Endodermal cell (in vitro differentiated cells): ENCODE data around the gene SAMD8. TPM values are rescaled to one million over a fixed set of nuclear protein-coding genes. Genes with fewer than 3 reads are reported as not detected.
"Not testable (repeated sequence)": the region's sequence is repeated elsewhere in the genome, so short reads cannot be mapped to it uniquely, and the experiment has no call there.

Experiments used
- DNase-seq: peaks from one replicate; pipeline ENCODE4 v3.0.0-alpha.2; 2017
- H3K27ac ChIP-seq: 2 replicates; pipeline ENCODE4 v1.5.1; 2013; ENCODE audit warnings: mild to moderate bottlenecking, low read depth, low read length, moderate library complexity
- H3K27me3 ChIP-seq: 2 replicates; pipeline ENCODE4 v1.6.1; 2013; ENCODE audit warnings: mild to moderate bottlenecking, low read length, moderate library complexity; ENCODE audit not compliant: insufficient read depth, control insufficient read depth, poor library complexity, severe bottlenecking
- H3K36me3 ChIP-seq: 2 replicates; pipeline ENCODE4 v1.7.0; 2013; ENCODE audit warnings: mild to moderate bottlenecking, low read length, moderate library complexity; ENCODE audit not compliant: control insufficient read depth, insufficient read depth
- H3K4me1 ChIP-seq: one replicate; pipeline ENCODE4 v1.7.0; 2013; ENCODE audit warnings: low read length; ENCODE audit not compliant: control insufficient read depth, insufficient read depth
- H3K4me3 ChIP-seq: 2 replicates; pipeline ENCODE4 v1.5.1; 2013; ENCODE audit warnings: mild to moderate bottlenecking, low read length, moderate library complexity
- H3K9ac ChIP-seq: 2 replicates; pipeline ENCODE4 v1.6.1; 2013; ENCODE audit warnings: mild to moderate bottlenecking, low read length, moderate library complexity; ENCODE audit not compliant: poor library complexity, severe bottlenecking; ENCODE audit errors: extremely low read depth
- H3K9me3 ChIP-seq: 2 replicates; pipeline ENCODE4 v1.6.1; 2013; ENCODE audit warnings: mild to moderate bottlenecking, low read length, moderate library complexity; ENCODE audit not compliant: control insufficient read depth
- H3K27ac Mint-ChIP-seq: 2 replicates; pipeline ENCODE4 v1.8.0; 2020; ENCODE audit warnings: mixed read lengths
- H3K27me3 Mint-ChIP-seq: 2 replicates; pipeline ENCODE4 v1.8.0; 2021; ENCODE audit warnings: mild to moderate bottlenecking, mixed read lengths; ENCODE audit not compliant: insufficient read depth
- H3K36me3 Mint-ChIP-seq: 2 replicates; pipeline ENCODE4 v1.8.0; 2020; ENCODE audit warnings: low read depth, mixed read lengths
- H3K4me1 Mint-ChIP-seq: 2 replicates; pipeline ENCODE4 v1.8.0; 2020; ENCODE audit warnings: mixed read lengths
- H3K4me3 Mint-ChIP-seq: 2 replicates; pipeline ENCODE4 v1.8.0; 2020; ENCODE audit warnings: mild to moderate bottlenecking, moderate library complexity, mixed read lengths
- H3K9me3 Mint-ChIP-seq: 2 replicates; pipeline ENCODE4 v1.8.0; 2020; ENCODE audit warnings: mild to moderate bottlenecking, mixed read lengths
- CTCF ChIP-seq: fragments of 200-600 bp; sonication (generic); conservative IDR thresholded peaks from 2 replicates; pipeline ENCODE4 v1.5.0; 2021; ENCODE audit warnings: antibody characterized with exemption, mild to moderate bottlenecking
- WGBS, 2 experiments: methylation state at CpG; one replicate each; pipeline versions ENCODE4 v1.1.5 to v1.1.7; 2013; ENCODE audit warnings: missing lambda C conversion rate in 2 of 2, mixed read lengths in 1 of 2; ENCODE audit not compliant: insufficient coverage in 1 of 2, insufficient read length in 1 of 2; 5-methylcytosine and 5-hydroxymethylcytosine counted together
- total RNA-seq, 2 donors: library from RNA; stranded (reverse); fragmentation: NEBNext Ultra II Directional in 1 of 2; extraction: Animal tissue kit (Norgen Biotek cat#: 25700) in 1 of 2; gene quantifications; 2 replicates in 1 of 2; 3 replicates in 1 of 2; pipeline ENCODE4 v1.2.1, GENCODE V29; 2021

Gene SAMD8
- total RNA-seq, 2 donors from 2014 or later, result 25.9 to 31.7 TPM

DNA sequence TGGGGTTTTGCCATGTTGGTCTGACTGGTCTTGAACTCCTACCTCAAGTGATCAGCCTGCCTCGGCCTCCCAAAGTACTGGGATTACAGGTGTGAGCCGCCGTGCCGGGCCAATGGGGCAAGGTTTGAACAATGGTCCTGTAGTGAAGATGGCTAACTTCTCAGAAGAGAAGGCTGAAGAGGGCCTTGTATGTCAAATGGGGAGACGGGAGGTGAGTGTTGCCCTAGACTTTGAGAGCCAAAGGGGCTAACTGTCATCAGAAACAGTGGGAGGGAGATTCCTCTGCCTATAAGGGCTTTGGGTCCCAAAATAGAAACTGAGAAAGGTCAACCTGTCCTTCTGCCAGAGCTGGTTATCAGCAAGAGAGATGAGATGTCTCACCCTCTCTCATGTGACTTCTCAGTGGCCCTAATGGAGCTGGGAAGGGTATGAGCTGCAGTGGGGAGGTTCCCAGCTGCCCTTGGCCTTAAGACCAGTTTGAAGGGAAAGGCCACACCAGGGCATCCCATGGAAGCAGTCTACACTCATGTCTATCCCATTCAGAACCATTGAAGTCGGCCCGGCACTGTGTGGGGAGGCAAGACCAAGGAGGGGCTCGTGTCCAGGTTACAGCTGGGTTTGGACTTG, 1.3 kb upstream of the SAMD8 start:
- peaks cover 3% of the 10 kb centered on the region for H3K4me1 ChIP-seq
- Mint-ChIP-seq H3K4me1 (peaks cover 38% of the 10 kb centered on the region), H3K27me3 (no peaks in the 10 kb centered on the region), H3K4me3 (peak overlapping the region; percentile 97), H3K9me3 (no peaks in the 10 kb centered on the region), H3K27ac (peak overlapping the region; percentile 94), H3K36me3 (no peaks in the 10 kb centered on the region)
- H3K36me3 ChIP-seq, result no peaks in the 10 kb centered on the region
- whole genome bisulfite sequencing, 2 experiments, result 89 to 96% methylated on average over 7 to 8 of the region's 8 CpGs
- H3K27ac ChIP-seq, result no peak overlapping the region
- no peaks in the 10 kb centered on the region for H3K9me3 ChIP-seq
- H3K27me3 ChIP-seq, result no peaks in the 10 kb centered on the region
- H3K9ac ChIP-seq, result no peak overlapping the region
- no peak for TF ChIP-seq CTCF
- DNase-seq, result peak; percentile 44
- H3K4me3 ChIP-seq, result peak overlapping the region; percentile 96

GRCh38 chr10:75111907-75112679, 637 bp downstream of the SAMD8 start:
- H3K27me3 Mint-ChIP-seq, result no peaks in the 10 kb centered on the region
- Histone ChIP-seq H3K27me3 (no peaks in the 10 kb centered on the region), H3K36me3 (no peaks in the 10 kb centered on the region), H3K9ac (peak overlapping the region; percentile 72), H3K9me3 (no peaks in the 10 kb centered on the region), H3K27ac (peak overlapping the region; percentile 93), H3K4me3 (peak overlapping the region; percentile 96), H3K4me1 (peaks cover 3% of the 10 kb centered on the region)
- H3K4me1 Mint-ChIP-seq, result peaks cover 33% of the 10 kb centered on the region
- H3K9me3 Mint-ChIP-seq, result no peaks in the 10 kb centered on the region
- peaks cover 4% of the 10 kb centered on the region for H3K36me3 Mint-ChIP-seq
- DNase-seq, result peak; percentile 82
- H3K4me3 Mint-ChIP-seq, result peak overlapping the region; percentile 97
- H3K27ac Mint-ChIP-seq, result peak overlapping the region; percentile 97
- no peak for TF ChIP-seq CTCF
- 2 to 8% methylated on average over 13 to 22 of the region's 23 CpGs for WGBS, 2 experiments

- no peak overlapping the region for H3K4me3 ChIP-seq
- no peak overlapping the region for H3K27ac Mint-ChIP-seq
- no peak overlapping the region for H3K4me3 Mint-ChIP-seq
Observed at GRCh38 chr10:75115137-75115536, 3.7 kb downstream of the SAMD8 start.

GRCh38 chr10:75116941-75117775, 5.7 kb downstream of the SAMD8 start:
- H3K27ac Mint-ChIP-seq, H3K9me3 ChIP-seq, H3K4me3 ChIP-seq, H3K27me3 ChIP-seq, H3K27ac ChIP-seq, H3K36me3 Mint-ChIP-seq, DNase-seq, H3K4me3 Mint-ChIP-seq, H3K9me3 Mint-ChIP-seq, H3K9ac ChIP-seq, H3K4me1 ChIP-seq, H3K27me3 Mint-ChIP-seq, H3K36me3 ChIP-seq: not testable (repeated sequence)
- peaks cover 24% of the 10 kb centered on the region for H3K4me1 Mint-ChIP-seq
- 88 to 96% methylated on average over 8 to 15 of the region's 15 CpGs for WGBS, 2 experiments

More at GRCh38 chr10:75115137-75115536, 3.7 kb downstream of the SAMD8 start:
- 100% methylated on average over 1 to 2 of the region's 2 CpGs for WGBS, 2 experiments
- peaks cover 21% of the 10 kb centered on the region for H3K4me1 Mint-ChIP-seq
- Histone ChIP-seq H3K27ac (no peak overlapping the region), H3K27me3 (no peaks in the 10 kb centered on the region), H3K9me3 (no peaks in the 10 kb centered on the region), H3K9ac (no peak overlapping the region), H3K4me1 (peaks cover 3% of the 10 kb centered on the region), H3K36me3 (no peaks in the 10 kb centered on the region)
- peaks cover 4% of the 10 kb centered on the region for H3K36me3 Mint-ChIP-seq
- DNase-seq, result no peak
- H3K27me3 Mint-ChIP-seq, result no peaks in the 10 kb centered on the region
- TF ChIP-seq CTCF, result no peak
- no peaks in the 10 kb centered on the region for H3K9me3 Mint-ChIP-seq
